Left forelimb (tissue), 1 donor: ENCODE data around the gene DDI2.
"Not testable (repeated sequence)": the region's sequence is repeated elsewhere in the genome, so short reads cannot be mapped to it uniquely, and the experiment has no call there.

ENCODE experiments used
- DNase-seq: peaks from one replicate; pipeline ENCODE4 v3.0.0-alpha.2; 2018; ENCODE audit warnings: low spot score

The DDI2 gene

GRCh38 chr1:15617173-15618076 is at the start of gene DDI2:
Gene DDI2, plus strand, starts transcription at chr1:15617458. Its CDS starts 213 bp downstream, at chr1:15617671.
- DNase-seq: peak; percentile 97

- no peak for DNase-seq
Observed at GRCh38 chr1:15568387-15569073, 48.7 kb upstream of the DDI2 start.

GRCh38 chr1:15570861-15571260 is 46.4 kb upstream of the DDI2 start:
- DNase-seq: no peak

GRCh38 chr1:15571266-15571665 is 46.0 kb upstream of the DDI2 start:
- DNase-seq: no peak

GRCh38 chr1:15573477-15573876 is 43.8 kb upstream of the DDI2 start:
- DNase-seq: no peak

- no peak for DNase-seq
Observed at GRCh38 chr1:15574741-15575140, 42.5 kb upstream of the DDI2 start.

GRCh38 chr1:15575549-15576150 is 41.6 kb upstream of the DDI2 start:
- DNase-seq: no peak

GRCh38 chr1:15577691-15578090 is 39.6 kb upstream of the DDI2 start:
- no peak for DNase-seq

- DNase-seq: no peak
Observed at GRCh38 chr1:15578921-15579682, 38.2 kb upstream of the DDI2 start.

- DNase-seq: no peak
Observed at GRCh38 chr1:15579683-15580047, 37.6 kb upstream of the DDI2 start.

- DNase-seq: no peak
Observed at GRCh38 chr1:15583016-15583706, 34.1 kb upstream of the DDI2 start.

GRCh38 chr1:15584489-15585363 is 32.5 kb upstream of the DDI2 start, which contains the start of gene AGMAT:
Gene AGMAT, minus strand, starts transcription at chr1:15585051. Its CDS starts 84 bp downstream, at chr1:15584967.
- DNase-seq: peak; percentile 68

- DNase-seq: no peak
Observed at GRCh38 chr1:15592285-15592684, 25.0 kb upstream of the DDI2 start.

- DNase-seq: no peak
Observed at GRCh38 chr1:15595809-15596617, 21.2 kb upstream of the DDI2 start.

GRCh38 chr1:15598436-15598835 is 18.8 kb upstream of the DDI2 start:
- DNase-seq: no peak

- DNase-seq: peak; percentile 95
Observed at GRCh38 chr1:15603050-15603965, 13.9 kb upstream of the DDI2 start.

- DNase-seq: not testable (repeated sequence)
Observed at GRCh38 chr1:15603966-15604282, 13.3 kb upstream of the DDI2 start.

GRCh38 chr1:15604400-15604799 is 12.9 kb upstream of the DDI2 start:
- DNase-seq: not testable (repeated sequence)
